ENCODE data around the gene ERG. TPM values are rescaled to one million over a fixed set of nuclear protein-coding genes. Genes with fewer than 3 reads are reported as not detected.

ERG gene
- total RNA-seq, 1 experiment from 2014 or later, result not detected

GRCh38 chr21:38358666-38359065 lies 139.6 kb downstream of the ERG start:
- H3K4me2 ChIP-seq (ENCODE audit: low read length), result no peak overlapping the region
- TF ChIP-seq EZH2 (IDR thresholded peaks at IDR 0.05; ENCODE audit: low read length, unreplicated experiment) (no peak), EZH2phosphoT487 (IDR thresholded peaks at IDR 0.05; ENCODE audit: borderline replicate concordance, low read length) (no peak)
- TF ChIP-seq, protein P1, sequence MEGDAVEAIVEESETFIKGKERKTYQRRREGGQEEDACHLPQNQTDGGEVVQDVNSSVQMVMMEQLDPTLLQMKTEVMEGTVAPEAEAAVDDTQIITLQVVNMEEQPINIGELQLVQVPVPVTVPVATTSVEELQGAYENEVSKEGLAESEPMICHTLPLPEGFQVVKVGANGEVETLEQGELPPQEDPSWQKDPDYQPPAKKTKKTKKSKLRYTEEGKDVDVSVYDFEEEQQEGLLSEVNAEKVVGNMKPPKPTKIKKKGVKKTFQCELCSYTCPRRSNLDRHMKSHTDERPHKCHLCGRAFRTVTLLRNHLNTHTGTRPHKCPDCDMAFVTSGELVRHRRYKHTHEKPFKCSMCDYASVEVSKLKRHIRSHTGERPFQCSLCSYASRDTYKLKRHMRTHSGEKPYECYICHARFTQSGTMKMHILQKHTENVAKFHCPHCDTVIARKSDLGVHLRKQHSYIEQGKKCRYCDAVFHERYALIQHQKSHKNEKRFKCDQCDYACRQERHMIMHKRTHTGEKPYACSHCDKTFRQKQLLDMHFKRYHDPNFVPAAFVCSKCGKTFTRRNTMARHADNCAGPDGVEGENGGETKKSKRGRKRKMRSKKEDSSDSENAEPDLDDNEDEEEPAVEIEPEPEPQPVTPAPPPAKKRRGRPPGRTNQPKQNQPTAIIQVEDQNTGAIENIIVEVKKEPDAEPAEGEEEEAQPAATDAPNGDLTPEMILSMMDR (conservative IDR thresholded peaks at IDR 0.05; ENCODE audit: low read depth, low read length), result no peak
- H3K27ac ChIP-seq (ENCODE audit: low read length), result no peak overlapping the region
- POLR2A ChIA-PET (ENCODE audit: unreplicated experiment), result no interaction called here
- H3K9me2 ChIP-seq (replicated peaks; ENCODE audit: low read length), result no peaks in the 10 kb centered on the region
- H4K20me1 ChIP-seq (ENCODE audit: low read length), result no peaks in the 10 kb centered on the region
- no peaks in the 10 kb centered on the region for H3K36me3 ChIP-seq (ENCODE audit: low read depth, low read length)
- H3K4me1 ChIP-seq (ENCODE audit: insufficient read depth, low read length), result no peaks in the 10 kb centered on the region
- no peaks in the 10 kb centered on the region for H3F3A ChIP-seq (ENCODE audit: low read length, unreplicated experiment)
- ATAC-seq, result no peak
- CTCF ChIA-PET, result no interaction called here
- DNase-seq, result no peak
- no TSS peak for BruUV-seq (replicated peaks)
- 0 out of 2 replicates have a peak, but pooled peaks cover 3% of the 10 kb centered on the region for H3K27me3 ChIP-seq (ENCODE audit: low read length)
- no peaks in the 10 kb centered on the region for H3K9me3 ChIP-seq (ENCODE audit: low read length)
- H3K9ac ChIP-seq (ENCODE audit: low read length), result no peak overlapping the region
- no peak overlapping the region for H2AFZ ChIP-seq (ENCODE audit: low read length)
- no peaks in the 10 kb centered on the region for H3K79me2 ChIP-seq (ENCODE audit: low read length)
- intact Hi-C loops (cut with micrococcal nuclease), result loop anchor here (5.0 kb wide), 1 partner anchor 601 kb away; no protein-coding TSS in a partner anchor
- H3K4me3 ChIP-seq (ENCODE audit: low read length), result no peak overlapping the region

DNA sequence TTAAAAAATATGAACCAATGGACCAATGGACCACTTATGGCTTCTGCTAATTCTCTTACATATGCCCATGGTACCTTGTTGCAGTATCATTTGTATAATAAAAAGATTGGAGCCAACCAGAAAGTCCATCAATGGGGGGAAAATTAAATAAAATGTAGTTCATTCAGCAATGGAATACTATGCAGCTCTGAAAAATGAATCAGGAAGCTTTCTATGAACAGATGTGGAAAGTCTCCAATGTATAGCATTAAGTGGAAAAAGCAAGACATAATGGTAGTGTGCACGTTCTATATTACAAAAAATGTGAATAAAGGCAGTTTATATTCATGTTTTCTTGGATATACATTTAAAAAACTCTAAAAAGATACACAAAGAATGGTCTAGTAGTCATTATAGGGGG lies 140.2 kb downstream of the ERG start:
- intact Hi-C loops (cut with micrococcal nuclease), result loop anchor here (5.0 kb wide), 1 partner anchor 601 kb away; no protein-coding TSS in a partner anchor
- ATAC-seq (no peak), DNase-seq (no peak)
- ChIA-PET CTCF (no interaction called here), POLR2A (ENCODE audit: unreplicated experiment) (no interaction called here)
- Histone ChIP-seq H3K9ac (ENCODE audit: low read length) (no peak overlapping the region), H3K27me3 (ENCODE audit: low read length) (0 out of 2 replicates have a peak, but pooled peaks cover 3% of the 10 kb centered on the region), H4K20me1 (ENCODE audit: low read length) (no peaks in the 10 kb centered on the region), H3K79me2 (ENCODE audit: low read length) (no peaks in the 10 kb centered on the region), H3K27ac (ENCODE audit: low read length) (no peak overlapping the region), H3K4me3 (ENCODE audit: low read length) (no peak overlapping the region), H3K9me3 (ENCODE audit: low read length) (no peaks in the 10 kb centered on the region), H3F3A (ENCODE audit: low read length, unreplicated experiment) (no peaks in the 10 kb centered on the region), H3K4me2 (ENCODE audit: low read length) (no peak overlapping the region), H2AFZ (ENCODE audit: low read length) (no peak overlapping the region), H3K36me3 (ENCODE audit: low read depth, low read length) (no peaks in the 10 kb centered on the region), H3K9me2 (replicated peaks; ENCODE audit: low read length) (no peaks in the 10 kb centered on the region), H3K4me1 (ENCODE audit: insufficient read depth, low read length) (no peaks in the 10 kb centered on the region)
- no TSS peak for BruUV-seq (replicated peaks)
- TF ChIP-seq, protein P1 (conservative IDR thresholded peaks at IDR 0.05; ENCODE audit: low read depth, low read length), result no peak
- TF ChIP-seq EZH2 (IDR thresholded peaks at IDR 0.05; ENCODE audit: low read length, unreplicated experiment), result no peak
- TF ChIP-seq EZH2phosphoT487 (IDR thresholded peaks at IDR 0.05; ENCODE audit: borderline replicate concordance, low read length), result no peak

GRCh38 chr21:38356883-38357625 lies 141.2 kb downstream of the ERG start:
- H3K27ac ChIP-seq (ENCODE audit: low read length), result no peak overlapping the region
- H2AFZ ChIP-seq (ENCODE audit: low read length), result no peak overlapping the region
- POLR2A ChIA-PET (ENCODE audit: unreplicated experiment), result no interaction called here
- H3K27me3 ChIP-seq (ENCODE audit: low read length), result 0 out of 2 replicates have a peak, but pooled peaks cover under 1% of the 10 kb centered on the region
- intact Hi-C loops (cut with micrococcal nuclease), result loop anchor here (1.0 to 5.0 kb wide), 5 partner anchors 138 to 657 kb away; no protein-coding TSS in a partner anchor
- H3F3A ChIP-seq (ENCODE audit: low read length, unreplicated experiment), result no peaks in the 10 kb centered on the region
- CTCF ChIA-PET, result interaction anchor here (1.1 kb wide), 1 partner anchor 657 kb away, joined by 3 read pairs; no protein-coding TSS in a partner anchor
- H3K4me1 ChIP-seq (ENCODE audit: insufficient read depth, low read length), result peaks cover 5% of the 10 kb centered on the region
- ATAC-seq, result no peak
- H3K4me2 ChIP-seq (ENCODE audit: low read length), result no peak overlapping the region
- no TSS peak for BruUV-seq (replicated peaks)
- H3K9me2 ChIP-seq (replicated peaks; ENCODE audit: low read length), result no peaks in the 10 kb centered on the region
- H3K79me2 ChIP-seq (ENCODE audit: low read length), result no peaks in the 10 kb centered on the region
- no peak overlapping the region for H3K4me3 ChIP-seq (ENCODE audit: low read length)
- H3K9me3 ChIP-seq (ENCODE audit: low read length), result no peaks in the 10 kb centered on the region
- no peaks in the 10 kb centered on the region for H3K36me3 ChIP-seq (ENCODE audit: low read depth, low read length)
- TF ChIP-seq EZH2 (IDR thresholded peaks at IDR 0.05; ENCODE audit: low read length, unreplicated experiment), result no peak
- TF ChIP-seq EZH2phosphoT487 (IDR thresholded peaks at IDR 0.05; ENCODE audit: borderline replicate concordance, low read length), result no peak
- TF ChIP-seq, protein P1 (conservative IDR thresholded peaks at IDR 0.05; ENCODE audit: low read depth, low read length), result no peak
- no peaks in the 10 kb centered on the region for H4K20me1 ChIP-seq (ENCODE audit: low read length)
- DNase-seq, result no peak
- no peak overlapping the region for H3K9ac ChIP-seq (ENCODE audit: low read length)
